Fibroblast of lung (primary cell): ENCODE results near the gene APP. TPM values are rescaled to one million over a fixed set of nuclear protein-coding genes. Genes with fewer than 3 reads are reported as not detected.

Experiments
- DNase-seq, 2 donors: peaks; one replicate each; pipeline versions ENCODE4 v3.0.0 to v3.0.0-alpha.2; 2010; ENCODE audit warnings: low read depth in 2 of 2
- H2AFZ ChIP-seq: 2 replicates; pipeline ENCODE4 v1.5.1; 2012; ENCODE audit warnings: low read length, control low read depth, inconsistent platforms
- H3K27ac ChIP-seq: 2 replicates; pipeline ENCODE4 v1.5.1; 2011; ENCODE audit warnings: low read length, control low read depth; ENCODE audit not compliant: insufficient read depth
- H3K27me3 ChIP-seq: 2 replicates; pipeline ENCODE4 v1.5.1; 2011; ENCODE audit warnings: mild to moderate bottlenecking, low read length; ENCODE audit not compliant: control insufficient read depth, insufficient read depth
- H3K36me3 ChIP-seq: 2 replicates; pipeline ENCODE4 v1.5.1; 2011; ENCODE audit warnings: low read length; ENCODE audit not compliant: control insufficient read depth, insufficient read depth
- H3K4me1 ChIP-seq: 2 replicates; pipeline ENCODE4 v1.5.1; 2011; ENCODE audit warnings: low read length; ENCODE audit not compliant: control insufficient read depth, insufficient read depth; ENCODE audit errors: extremely low read depth
- H3K4me2 ChIP-seq: 2 replicates; pipeline ENCODE4 v1.5.1; 2011; ENCODE audit warnings: low read length, control low read depth; ENCODE audit not compliant: insufficient read depth; ENCODE audit errors: extremely low read depth
- H3K4me3 ChIP-seq, 4 experiments: fragments of 200-600 bp in 1 of 4; sonication (generic) in 1 of 4; replicated peaks in 1 of 4; 2 replicates each; pipeline ENCODE4 v1.5.1; 2011 to 2016; ENCODE audit warnings: low read length in 4 of 4, low read depth in 3 of 4, mild to moderate bottlenecking in 3 of 4, control low read depth in 2 of 4, inconsistent platforms in 1 of 4, mixed read lengths in 1 of 4; ENCODE audit not compliant: insufficient read depth in 1 of 4; ENCODE audit errors: control extremely low read depth in 1 of 4
- H3K79me2 ChIP-seq: 2 replicates; pipeline ENCODE4 v1.5.1; 2012; ENCODE audit warnings: mild to moderate bottlenecking, low read length, inconsistent platforms; ENCODE audit not compliant: control insufficient read depth, insufficient read depth
- H3K9ac ChIP-seq: 2 replicates; pipeline ENCODE4 v1.5.1; 2011; ENCODE audit warnings: mild to moderate bottlenecking, low read length, control low read depth; ENCODE audit not compliant: insufficient read depth
- H3K9me3 ChIP-seq: 2 replicates; pipeline ENCODE4 v1.5.1; 2012; ENCODE audit warnings: low read depth, low read length; ENCODE audit not compliant: control insufficient read depth, insufficient read depth
- H4K20me1 ChIP-seq: 2 replicates; pipeline ENCODE4 v1.5.1; 2011; ENCODE audit warnings: low read length; ENCODE audit not compliant: control insufficient read depth, insufficient read depth; ENCODE audit errors: extremely low read depth
- CTCF ChIP-seq, 2 donors: IDR thresholded peaks in 1 of 2; conservative IDR thresholded peaks in 1 of 2; 1 replicate in 1 of 2; 2 replicates in 1 of 2; pipeline ENCODE4 v1.5.1; 2011 to 2012; ENCODE audit warnings: low read length in 2 of 2, control low read depth in 1 of 2, inconsistent platforms in 1 of 2, low read depth in 1 of 2, mild to moderate bottlenecking in 1 of 2
- EZH2 ChIP-seq: IDR thresholded peaks from 2 replicates; pipeline ENCODE4 v1.5.1; 2012; ENCODE audit warnings: low read length, control low read depth, mild to moderate bottlenecking; ENCODE audit errors: missing control alignments
- polyA plus RNA-seq, 2 donors: library from polyadenylated mRNA; depleted of rRNA in 1 of 2; stranded (reverse) in 1 of 2; unstranded in 1 of 2; fragments of >200 nt; gene quantifications; 2 replicates each; pipeline ENCODE4 v1.2.1, GENCODE V29; 2011 to 2012; ENCODE audit warnings: missing spikeins in 1 of 2
- total RNA-seq: library from RNA; depleted of rRNA; stranded (reverse); fragments of >200 nt; gene quantifications from 2 replicates; pipeline ENCODE4 v1.2.1, GENCODE V29; 2014

Gene APP
- total and polyA plus RNA-seq, 2 donors (not counting 1 experiment from before 2014, with no cell fraction given): 633 to 1,088 TPM

DNA sequence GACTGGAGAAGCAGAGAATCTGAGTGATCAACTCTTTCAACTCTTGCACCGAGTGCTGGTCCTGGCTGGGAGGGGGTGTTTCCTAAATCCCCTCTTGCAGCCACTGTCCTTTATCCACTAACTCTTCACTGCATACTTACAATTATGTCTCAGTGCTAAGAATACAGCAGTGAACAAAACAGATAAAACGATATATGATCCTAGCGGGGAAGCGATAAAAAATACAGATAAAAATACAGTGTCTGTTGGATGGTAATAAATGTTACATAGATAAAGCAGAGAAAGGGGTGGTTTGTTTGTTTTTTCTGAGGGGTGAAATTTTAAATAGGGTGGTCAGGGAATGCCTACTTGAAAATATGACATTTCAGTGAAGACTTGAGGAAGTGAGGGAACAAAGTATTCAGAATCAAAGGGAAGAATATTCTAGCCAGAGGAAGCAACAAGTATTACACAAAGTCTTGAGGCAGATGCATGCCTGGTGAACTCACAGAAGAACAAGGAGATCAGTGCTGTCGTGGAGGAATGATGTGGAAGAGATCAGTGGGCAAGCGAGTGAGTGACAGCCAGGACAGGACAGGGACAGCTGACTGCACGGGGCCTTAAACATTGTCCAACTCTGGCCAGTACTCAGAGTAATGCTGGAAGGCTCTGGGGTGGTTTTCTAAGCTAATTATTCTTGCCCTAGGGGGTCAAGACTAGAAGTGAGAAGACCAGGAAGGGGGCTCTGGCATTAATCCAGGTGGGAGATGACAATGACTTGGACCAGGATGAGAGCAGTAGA, 110.0 kb downstream of the APP start:
- Histone ChIP-seq H3K36me3 (no peaks in the 10 kb centered on the region), H2AFZ (no peak overlapping the region), H3K4me3 (no peak overlapping the region), H3K9ac (no peak overlapping the region), H3K4me1 (peaks cover 2% of the 10 kb centered on the region), H3K79me2 (peaks cover 23% of the 10 kb centered on the region), H3K27ac (no peak overlapping the region), H3K27me3 (no peaks in the 10 kb centered on the region), H4K20me1 (no peaks in the 10 kb centered on the region), H3K4me2 (no peak overlapping the region), H3K9me3 (no peaks in the 10 kb centered on the region)
- no peak for TF ChIP-seq EZH2
- no peak for TF ChIP-seq CTCF (conservative IDR thresholded peaks at IDR 0.05 in 1 of 2, IDR thresholded peaks at IDR 0.05 in 1 of 2; ENCODE audit: low read depth in 1 of 2, low read length in 2 of 2)
- no peak for DNase-seq

DNA sequence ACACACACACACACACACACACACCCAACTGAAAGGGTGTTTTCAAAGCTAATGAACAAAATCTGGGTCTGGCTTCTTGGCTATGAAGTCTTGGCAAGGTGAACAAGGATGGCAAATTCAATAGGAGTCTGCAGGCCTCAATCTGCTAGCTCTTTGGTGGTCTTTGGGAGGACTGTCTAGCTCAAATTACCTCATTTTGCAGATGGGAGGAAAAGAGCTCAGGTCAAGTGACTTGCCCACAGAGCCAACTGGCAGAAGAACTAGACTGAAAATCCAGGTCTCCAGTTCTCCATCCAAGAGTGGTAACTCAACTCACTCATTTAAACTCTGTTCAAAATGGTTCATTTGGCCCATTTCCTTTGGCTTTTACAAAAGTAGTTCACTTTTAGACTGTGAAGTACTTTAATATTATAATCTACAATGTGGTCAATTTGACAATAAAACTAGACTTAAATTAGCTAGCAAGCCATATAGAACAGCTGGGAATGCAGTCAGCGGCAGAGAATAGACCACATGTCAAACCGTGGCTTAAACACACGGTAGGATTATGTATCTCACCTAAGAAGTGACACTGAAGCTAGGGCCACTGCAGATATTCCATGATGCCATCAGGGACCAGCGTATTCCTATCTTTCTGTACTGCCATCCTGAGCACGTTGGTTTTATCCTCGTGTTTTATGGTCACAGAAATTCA, 112.9 kb downstream of the APP start:
- Histone ChIP-seq H3K4me2 (no peak overlapping the region), H3K4me3 (no peak overlapping the region), H3K27me3 (no peaks in the 10 kb centered on the region), H3K79me2 (peaks cover 13% of the 10 kb centered on the region), H4K20me1 (no peaks in the 10 kb centered on the region), H3K4me1 (peaks cover 2% of the 10 kb centered on the region), H3K9ac (no peak overlapping the region), H3K36me3 (no peaks in the 10 kb centered on the region), H2AFZ (no peak overlapping the region), H3K27ac (no peak overlapping the region), H3K9me3 (no peaks in the 10 kb centered on the region)
- TF ChIP-seq EZH2: no peak
- DNase-seq: no peak

- Histone ChIP-seq H3K36me3 (no peaks in the 10 kb centered on the region), H3K9me3 (no peaks in the 10 kb centered on the region)
Measured at GRCh38 chr21:26055841-26056264, 114.7 kb downstream of the APP start.

More at GRCh38 chr21:26055841-26056264, 114.7 kb downstream of the APP start:
- Histone ChIP-seq H4K20me1 (no peaks in the 10 kb centered on the region), H3K27ac (no peak overlapping the region), H3K4me1 (no peaks in the 10 kb centered on the region), H3K27me3 (no peaks in the 10 kb centered on the region), H3K9ac (no peak overlapping the region), H3K4me3 (no peak overlapping the region), H2AFZ (no peak overlapping the region), H3K4me2 (no peak overlapping the region), H3K79me2 (peaks cover 13% of the 10 kb centered on the region)
- no peak for DNase-seq
- no peak for TF ChIP-seq EZH2
- TF ChIP-seq CTCF (conservative IDR thresholded peaks at IDR 0.05 in 1 of 2, IDR thresholded peaks at IDR 0.05 in 1 of 2; ENCODE audit: low read depth in 1 of 2, low read length in 2 of 2): no peak
